ENCODE results near the gene ANO8.

ANO8 gene

DNA sequence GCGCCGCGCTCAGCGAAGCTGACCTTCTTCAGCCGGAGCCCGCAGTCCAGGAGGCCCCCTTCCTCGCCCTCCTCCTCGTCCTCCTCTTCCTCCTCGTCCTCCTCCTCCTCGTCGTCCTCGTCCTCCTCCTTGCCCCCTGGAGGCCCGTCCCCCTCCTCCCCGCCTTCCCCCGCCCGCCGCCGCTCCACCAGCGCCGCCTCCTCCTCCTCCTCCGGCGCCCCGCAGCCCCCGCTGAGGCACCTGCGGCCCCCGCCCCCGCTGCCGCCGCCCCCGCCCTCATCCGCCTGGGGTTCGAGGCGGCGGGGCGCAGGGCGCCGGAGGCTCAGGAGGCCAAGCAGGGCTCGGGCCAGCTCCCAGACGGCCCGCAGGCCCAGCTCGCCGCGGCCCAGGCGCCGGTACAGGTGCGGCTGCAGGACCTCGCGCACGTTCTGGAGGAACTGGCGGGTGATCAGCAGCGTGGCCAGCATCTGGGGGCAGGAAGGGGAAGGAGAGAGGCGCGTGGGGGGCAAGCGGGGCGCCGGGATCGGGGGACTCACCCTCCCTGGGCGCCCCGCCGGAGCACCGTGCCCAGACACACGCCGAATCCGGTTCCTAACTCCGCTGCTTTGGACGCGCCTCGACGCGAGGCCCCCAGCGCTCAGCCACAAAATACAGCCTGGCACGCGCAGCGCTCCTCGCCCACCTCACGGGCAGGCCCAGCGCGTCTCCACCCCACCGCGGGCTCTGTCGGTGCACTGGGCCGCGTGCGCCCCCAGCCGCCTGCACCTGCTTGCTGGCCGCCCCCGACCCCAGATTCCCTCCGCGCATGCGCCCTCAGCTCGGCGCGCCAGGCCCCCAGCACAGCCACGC, 5.9 kb downstream of the ANO8 start:
- DNase-seq (ENCODE audit: low read depth) = no peak

DNA sequence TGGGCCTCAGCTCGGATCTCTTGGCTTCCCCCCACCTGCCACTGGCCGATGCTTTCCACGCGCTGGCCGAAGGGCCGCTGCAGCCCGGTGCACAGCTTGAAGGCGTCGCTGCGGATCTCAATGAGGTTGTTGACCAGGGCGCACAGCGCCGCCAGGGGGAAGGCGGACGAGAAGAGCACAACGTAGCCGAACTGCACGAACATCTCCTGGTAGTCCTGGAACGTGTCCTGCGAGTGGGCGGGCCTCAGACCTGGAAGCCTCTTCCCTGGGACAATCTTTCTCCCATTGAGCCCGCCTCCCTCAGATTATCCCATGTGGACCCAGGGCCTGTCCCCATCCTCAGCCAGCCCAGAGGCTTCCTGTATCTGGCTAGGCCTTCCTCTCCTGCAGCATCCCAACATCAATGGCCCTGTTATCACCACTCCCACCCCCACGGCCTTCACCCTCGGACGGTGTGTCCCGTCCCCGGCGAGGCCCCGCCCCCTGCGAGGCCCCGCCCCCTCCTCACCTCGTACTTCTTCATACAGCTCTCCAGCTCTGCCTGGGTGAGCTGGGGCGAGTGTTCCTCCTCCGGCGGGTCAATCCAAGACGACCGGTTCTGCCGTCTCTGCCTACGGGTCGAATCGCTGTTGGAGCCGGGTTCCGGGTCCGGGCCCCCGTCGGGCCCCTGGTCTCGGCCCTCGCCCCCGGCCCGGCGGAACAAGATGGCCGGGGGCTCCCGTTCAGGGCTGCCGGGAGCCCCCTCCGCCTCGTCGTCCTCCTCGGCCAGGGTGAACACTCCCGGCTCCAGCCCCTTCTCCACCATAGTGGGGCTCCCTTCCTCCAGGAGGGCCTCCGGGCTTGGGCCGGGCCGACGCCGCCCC, 6.8 kb downstream of the ANO8 start:
- no peak for DNase-seq (ENCODE audit: low read depth)

DNA sequence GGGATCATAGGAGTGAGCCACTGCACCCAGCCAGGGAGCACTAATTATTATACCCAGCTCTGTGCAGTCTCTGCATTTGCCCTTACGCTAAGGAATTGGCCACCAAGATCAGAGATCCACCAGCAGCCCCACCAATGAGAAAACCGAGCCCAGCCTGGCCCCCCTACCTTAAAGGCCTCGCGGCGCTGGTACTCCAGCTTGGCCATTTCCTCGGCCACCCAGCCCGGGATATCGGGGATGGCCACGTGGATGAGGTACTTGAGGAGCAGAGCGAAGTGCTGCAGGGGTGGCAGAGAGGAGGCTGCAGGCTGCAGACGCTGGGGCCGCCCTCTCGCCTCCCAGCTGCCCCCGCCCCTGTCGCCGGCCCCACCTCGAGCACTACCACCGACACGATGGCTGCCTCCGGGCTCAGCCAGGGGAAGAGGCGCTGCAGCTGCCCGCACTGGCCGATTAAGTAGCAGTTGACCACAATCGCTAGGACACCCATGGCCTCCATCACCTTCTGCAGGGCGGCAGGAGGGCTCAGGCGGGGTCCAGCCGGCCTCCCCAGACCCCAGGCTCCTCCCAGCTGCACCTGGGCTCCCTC, 7.5 kb downstream of the ANO8 start:
- no peak for DNase-seq (ENCODE audit: low read depth)

DNA sequence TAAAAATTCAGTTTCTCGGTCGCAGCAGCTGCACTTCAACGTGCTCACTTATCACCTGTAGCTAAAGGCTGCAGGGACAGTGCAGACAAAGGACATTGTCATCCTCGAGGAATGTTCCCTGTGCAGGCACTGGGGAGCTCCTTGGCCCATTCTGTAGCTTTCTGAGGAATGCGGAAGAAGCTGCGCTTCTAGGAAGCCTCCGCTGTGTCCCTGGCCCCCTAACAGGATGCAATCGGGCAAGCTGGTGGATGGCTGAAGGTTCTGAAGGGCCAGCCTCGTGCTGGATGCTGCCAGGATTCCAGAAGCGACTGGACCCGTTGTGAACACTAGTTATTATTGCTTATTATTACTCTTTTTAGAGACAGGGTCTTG, 8.1 kb downstream of the ANO8 start:
- DNase-seq (ENCODE audit: low read depth) = no peak

DNA sequence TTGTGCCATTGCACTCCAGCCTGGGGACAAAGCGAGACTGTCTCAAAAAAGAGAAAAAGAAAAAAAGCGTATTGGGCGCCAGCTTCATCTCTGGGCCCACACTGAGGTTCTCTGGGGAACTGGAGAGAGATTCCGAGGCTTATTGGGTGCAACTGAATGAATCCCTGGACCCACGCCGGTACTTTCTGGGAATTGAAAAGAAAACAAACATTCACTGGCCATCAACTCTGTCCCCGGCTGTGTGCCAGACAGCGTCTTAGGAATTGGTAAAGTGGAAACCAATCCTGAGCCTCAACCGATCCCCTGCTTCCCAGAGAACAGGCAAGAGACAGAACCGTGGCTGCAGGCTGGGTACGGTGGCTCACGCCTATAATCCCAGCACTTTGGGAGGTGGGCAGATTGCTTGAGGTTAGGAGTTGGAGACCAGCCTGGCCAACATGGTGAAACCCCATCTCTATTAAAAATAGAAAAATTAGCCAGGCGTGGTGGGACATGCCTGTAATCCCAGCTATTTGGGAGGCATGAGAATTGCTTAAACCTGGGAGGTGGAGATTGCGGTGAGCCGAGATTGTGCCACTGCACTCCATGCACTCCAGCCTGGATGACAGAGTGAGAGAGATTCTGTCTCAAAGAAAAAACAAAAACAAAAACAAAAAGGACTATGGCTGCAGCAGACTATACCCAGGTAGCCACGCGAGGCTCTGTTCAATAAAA, 8.6 kb downstream of the ANO8 start:
- DNase-seq (ENCODE audit: low read depth) = no peak

DNA sequence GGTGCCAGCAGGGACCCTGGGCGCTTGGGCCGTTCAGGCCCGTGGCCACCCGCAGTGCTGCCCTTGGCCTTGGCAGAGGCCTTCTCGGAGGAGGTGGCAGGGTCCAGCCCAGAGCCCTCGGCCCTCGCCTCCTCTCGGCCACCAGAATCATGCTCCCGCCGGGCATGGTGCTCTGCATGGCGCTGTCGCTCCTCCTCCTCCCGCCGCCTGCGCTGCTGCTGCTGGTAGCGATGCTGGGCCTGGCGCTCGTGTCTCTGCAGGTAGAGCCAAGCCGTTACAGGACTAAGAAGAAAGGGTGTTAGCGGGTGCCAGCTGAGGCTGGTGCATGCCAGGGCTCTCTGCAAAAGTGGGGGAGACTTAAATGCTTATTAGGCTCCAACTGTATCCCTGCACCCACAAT, 9.5 kb downstream of the ANO8 start:
- no peak for DNase-seq (ENCODE audit: low read depth)

DNA sequence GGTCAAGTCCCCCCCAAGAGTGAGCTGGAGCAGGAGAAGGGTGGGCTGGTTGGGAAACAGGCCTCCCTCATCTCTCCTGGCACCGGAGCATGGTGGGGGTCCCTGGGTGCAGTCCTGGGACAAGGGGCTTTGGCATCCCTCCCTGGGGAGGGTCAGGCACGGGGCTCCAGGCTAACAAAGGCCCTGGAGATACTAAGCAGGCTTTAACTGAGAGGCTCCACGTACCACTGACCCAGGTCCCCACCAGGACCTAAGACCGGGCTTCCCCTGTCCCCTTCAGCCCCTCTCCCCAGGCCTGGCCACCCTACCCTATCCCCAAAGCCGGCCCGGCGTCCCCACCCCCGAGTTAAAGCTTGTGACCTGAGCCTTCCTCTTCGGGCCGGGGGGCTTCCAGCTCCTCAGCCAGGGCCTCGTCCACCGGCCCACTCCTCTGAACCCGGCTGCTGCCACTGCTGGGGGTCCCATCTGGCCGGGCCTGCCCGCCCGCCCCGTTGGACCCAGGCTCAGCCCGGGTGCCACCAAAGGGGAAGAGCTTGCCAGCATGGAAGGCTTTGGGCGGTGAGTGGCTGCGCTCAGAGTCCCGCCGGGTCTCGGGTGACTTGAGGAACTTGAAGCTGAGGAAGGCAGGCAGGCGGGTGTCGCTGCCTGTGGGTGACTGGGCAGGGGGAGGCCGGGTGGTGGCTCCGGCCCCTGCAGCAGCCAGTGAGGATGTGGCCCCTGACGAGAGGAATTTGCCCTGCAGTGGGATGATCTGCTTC, 10.1 kb downstream of the ANO8 start:
- DNase-seq (ENCODE audit: low read depth) = no peak

DNA sequence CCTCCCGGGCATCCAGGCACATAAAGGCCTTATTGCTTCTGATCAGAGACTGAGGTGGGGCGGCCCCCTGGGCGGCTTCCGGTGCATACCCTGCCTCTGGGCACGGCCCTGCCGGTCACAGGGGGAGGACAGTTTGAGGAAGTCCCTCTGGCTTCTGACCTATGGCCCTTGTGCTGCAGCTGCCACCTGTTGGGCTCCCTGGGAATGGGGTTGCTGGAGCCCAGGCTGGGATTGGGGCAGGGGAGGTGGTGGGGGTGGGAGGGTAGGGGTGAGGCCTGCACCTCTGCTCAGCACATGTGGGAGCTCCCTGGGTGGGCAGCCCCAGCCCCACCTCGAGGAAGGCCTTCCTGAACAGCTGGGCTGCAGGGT, 10.7 kb downstream of the ANO8 start:
- DNase-seq (ENCODE audit: low read depth) = no peak

DNA sequence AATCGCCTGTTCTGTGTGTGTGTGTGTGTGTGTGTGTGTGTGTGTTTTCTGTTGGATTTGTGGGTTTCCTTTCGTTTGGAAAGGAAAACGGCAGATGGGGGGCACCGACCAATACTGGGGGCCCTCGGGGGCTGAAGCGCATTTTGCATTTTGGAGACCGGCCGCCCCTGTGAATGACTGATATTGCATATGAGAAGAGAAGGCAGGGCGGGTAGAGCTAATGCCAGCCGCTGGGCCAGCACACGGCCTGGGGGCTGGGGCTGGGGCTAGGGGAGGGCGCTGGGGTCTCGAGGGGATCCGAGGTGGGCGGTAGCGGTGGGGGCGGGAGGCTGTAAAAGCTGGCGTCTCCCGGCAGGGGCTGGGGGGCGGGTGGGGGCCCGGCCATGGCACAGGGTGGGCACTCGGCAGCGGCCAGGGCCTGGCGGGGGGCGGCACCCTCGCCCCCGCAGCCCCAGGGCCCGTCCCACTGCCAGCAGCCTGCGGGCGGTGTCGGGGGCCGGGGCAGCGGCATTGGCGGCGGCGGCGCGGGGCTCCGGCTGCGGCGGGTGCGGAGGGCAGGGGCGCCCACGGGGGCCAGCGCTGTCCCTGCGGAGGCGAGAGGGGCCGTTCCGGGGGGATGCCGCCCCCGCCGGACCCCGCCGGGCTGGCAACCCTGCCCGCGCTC, 11.2 kb downstream of the ANO8 start:
- DNase-seq (ENCODE audit: low read depth) = no peak

DNA sequence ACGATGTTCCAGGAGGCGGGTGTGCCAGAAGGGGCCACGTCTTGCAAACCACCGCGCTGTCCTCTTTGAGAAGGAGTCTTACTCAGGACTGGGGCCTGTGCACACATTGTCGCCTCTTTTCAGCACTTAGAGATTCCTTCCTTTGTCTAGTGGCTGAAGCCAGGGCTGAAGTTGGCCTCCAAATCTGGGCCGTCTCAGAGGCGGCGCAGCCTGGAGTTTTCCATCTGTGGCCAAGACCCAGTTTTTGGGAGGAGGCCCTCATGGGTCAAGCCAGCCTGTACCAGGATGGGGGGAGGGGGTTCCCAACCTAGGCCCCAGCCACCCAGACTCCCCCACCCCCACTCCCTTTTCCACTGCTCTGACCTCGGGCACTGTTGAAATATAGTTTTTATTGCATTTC, 11.8 kb downstream of the ANO8 start:
- no peak for DNase-seq (ENCODE audit: low read depth)

DNA sequence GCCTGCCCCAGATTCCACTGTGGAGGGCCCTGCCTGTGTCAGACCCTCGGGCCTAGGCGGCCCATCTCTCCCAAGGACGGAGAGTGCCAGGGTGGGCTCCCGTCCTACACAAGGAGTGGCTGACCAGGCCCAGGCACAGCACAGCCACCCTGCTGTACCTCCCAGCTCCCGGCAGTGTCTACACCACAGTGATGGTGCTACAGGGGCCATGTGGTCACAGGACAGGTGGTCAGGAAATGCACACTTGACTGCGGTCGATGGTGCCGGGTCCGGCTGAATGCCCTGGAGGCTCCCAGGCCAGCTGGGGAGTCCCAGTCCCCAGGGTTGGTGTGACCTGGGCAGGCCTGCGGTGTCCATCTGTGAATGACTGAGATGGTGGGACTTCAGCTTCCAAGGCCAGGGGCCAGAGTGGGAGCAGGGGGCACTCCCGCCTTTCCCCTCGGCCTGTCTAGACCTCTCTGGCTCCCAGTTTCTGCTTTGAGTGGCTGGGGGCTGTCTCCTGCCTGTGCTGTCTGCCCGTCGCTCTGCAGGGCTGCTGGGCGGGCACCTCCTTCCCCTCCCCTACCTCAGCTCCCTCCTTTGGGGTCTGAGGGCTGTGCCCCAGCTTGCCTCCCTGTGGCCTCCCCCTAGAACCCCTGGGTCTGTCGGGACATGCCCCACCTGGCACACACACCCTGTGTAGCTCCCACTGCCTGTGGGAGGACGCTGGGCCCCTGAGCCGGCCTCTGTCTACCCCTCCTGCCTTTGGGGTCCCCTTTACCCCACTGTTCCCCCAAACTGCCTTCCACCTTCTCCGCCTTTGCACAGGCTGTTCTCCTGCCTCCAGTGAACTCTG, 12.8 kb downstream of the ANO8 start:
- no peak for DNase-seq (ENCODE audit: low read depth)

DNA sequence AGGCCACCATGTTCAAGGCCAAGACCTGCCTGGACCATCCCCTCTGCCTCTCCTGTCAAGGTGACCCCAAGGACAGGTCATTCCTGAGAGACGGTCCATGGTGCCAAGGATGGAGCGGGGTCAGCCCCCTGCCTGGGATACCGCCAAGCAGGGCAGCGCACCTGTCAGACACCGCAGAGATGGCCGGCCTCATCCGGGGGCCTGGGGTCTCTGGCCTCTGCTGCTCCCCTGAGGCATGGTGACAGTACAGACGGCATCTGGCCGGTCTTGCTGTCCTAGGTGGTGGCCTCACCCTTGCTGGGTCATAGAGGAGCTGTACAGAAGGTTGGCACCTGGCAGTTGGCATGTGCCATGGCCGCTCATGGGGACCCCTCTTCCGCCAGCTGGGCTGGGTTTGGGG, 14.2 kb downstream of the ANO8 start:
- no peak for DNase-seq (ENCODE audit: low read depth)

DNA sequence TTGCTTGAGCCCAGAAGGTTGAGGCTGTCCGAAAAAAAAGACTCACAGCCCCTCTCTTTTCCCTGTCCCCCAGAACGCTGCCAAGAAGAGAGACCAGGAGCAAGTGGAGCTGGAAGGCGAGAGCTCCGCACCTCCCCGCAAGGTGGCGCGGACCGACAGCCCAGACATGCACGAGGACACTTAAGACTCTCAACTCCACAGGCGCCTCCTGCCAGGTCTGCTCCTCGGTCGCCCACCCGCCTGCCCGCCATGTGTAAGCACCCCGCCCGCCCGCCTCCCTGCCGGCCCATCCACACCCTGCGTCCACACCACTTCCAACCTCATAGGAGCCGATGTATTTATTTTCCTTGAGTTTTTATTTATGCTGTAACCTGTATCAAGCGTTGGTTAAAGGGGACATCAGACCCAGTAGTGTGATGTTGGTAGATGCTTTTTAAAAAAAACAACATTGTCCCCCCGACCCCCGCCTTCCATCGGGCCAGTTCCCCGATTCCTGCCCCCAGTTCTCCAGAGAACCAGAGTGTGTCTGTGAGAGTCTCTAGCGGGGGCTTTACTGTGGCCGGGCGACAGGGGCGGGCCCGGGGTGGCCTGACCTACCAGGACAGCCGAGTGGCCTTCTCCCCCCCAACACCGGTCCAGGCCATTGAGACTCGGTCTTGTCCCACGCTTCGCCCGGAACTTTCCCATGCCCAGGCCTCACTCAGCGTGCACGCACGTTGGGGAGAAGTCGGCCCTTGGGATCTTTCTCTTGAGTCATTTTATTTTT, 15.0 kb downstream of the ANO8 start:
- DNase-seq (ENCODE audit: low read depth) = no peak

DNA sequence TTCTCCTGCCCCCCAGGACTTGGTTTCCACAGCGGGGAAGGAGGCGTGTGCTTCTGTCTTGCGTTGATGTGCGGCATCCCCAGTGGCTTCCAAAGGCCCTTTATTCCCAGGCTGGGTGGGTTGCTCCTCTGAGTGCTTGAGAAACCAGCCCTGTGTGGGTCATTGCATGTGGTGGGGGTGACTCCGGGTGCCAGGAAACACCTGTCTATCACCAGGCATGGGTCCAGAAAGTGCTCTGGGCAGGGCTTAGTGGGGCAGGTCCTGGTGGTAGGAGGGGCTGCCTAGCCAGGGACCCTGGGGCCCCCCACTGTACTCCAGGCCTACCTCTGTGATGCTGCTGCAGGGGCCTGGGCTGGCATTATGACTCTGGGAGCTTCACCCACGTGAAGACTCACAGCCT, 15.7 kb downstream of the ANO8 start:
- DNase-seq (ENCODE audit: low read depth) = no peak

DNA sequence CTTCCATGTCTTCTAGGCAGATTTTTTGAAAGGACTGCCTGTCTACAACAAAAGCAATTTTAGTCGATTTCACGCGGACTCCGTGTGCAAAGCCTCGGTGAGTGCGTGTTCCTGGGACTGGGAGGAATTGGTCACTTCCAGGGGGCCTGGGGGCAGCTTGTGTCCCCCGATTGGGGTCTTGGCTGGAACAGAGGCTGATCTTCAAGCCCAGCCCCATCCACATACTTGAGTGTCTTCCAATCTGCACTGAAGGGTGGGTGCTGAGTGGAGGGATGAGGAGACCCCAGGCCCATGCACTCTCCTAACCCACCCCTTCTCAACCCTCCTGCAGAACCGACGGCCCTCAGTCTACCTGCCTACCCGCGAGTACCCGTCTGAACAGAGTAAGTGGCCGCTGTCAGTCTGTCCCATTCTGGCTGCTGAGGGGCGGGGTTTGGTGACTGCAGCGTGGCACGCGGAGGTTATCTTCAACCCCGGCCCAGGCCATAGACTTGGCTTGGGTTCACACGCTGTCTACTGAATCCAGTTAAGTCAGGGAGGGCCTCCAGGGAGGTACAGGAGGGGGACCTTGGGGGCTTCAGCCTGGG, 20.6 kb downstream of the ANO8 start:
- no peak for DNase-seq (ENCODE audit: low read depth)

DNA sequence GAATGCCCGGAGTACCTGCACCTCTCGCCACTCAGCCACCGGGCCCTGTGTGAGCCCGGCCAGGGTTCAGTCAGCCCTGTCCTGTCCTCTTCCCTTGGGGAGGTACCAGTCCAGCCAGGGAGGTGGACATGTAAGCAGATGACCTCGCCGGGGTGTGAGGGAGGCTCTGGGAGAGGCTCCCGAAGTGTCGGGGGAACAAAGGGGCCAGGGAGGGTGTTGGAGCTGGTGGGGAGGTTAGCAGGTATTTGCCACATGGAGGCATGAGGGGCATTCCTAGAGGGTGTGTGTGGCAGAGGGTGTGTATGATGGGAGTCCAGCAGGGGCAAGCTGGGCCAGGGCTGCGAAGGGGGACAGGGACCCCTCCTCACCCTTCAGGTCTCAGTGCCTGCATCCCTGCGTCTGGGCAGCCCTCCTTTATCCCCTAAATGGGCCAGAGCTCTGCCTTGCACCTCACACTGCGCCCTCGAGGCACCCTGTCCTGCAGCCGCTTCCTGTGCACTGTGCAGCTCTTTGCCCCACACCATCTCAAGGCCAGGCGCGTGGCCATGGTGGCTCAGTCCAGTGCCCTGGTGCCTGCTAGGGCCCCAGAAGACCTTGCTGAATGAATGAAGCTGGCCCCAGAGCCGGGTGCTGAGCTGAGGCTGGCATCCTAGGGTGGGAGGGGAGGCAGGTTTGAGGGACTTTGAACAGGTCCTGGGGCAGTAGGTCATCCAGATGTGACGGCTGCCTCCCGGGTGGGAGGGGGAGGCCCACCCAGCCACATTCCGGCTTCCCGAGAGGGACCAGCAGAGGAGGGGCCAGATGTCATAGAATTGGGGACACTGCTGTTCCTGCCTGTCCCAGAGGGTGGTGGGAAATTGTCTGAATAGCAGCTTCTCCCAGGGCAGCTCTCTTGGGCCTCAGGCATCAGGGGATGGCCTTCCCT, 22.2 kb downstream of the ANO8 start:
- DNase-seq (ENCODE audit: low read depth) = no peak

DNA sequence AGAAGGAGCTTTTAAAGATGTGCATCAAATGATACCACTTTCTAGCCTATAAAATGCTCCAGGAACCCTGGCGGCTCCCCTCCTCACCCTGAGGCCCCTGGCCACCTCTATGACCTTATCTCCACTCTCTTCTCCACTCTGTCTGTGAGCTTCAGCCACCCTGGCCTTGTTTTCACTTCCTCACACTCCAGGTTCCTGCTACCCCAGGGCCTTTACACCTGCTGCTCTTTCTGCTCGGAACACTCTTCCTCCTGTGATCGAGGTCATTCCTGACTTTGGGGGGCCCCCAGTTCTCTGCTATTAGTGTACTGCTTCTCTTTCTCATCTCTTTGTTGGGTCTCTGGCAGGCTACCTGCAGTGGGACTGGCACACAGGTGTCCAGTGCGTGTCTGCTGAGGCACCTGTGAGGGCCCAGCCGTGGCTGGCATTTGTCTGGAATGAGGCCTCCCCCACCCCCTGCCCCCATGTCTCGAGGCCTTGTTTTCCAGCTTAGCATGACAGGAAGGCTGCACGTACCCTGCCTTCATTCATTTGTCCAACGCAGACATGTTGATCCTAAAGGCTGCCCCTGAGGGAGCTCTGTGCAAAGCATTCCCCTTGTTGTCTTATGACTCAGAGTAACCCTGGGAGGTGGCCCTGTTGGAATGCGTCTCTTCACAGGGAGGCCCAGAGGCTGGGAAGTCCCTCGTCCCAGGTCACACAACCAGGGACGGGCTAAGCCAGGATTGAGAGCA, 23.0 kb downstream of the ANO8 start:
- DNase-seq (ENCODE audit: low read depth) = no peak

All from HS-5 (cell line).